Small intestine (tissue), 7 donors: Measurements from ENCODE around the gene SYT15. TPM values are rescaled to one million over a fixed set of nuclear protein-coding genes. Genes with fewer than 3 reads are reported as not detected.
"Not testable (repeated sequence)": the region's sequence is repeated elsewhere in the genome, so short reads cannot be mapped to it uniquely, and the experiment has no call there.

Source experiments
- DNase-seq, 2 donors: peaks; one replicate each; pipeline versions ENCODE4 v3.0.0 to v3.0.0-alpha.2; 2013
- FAIRE-seq: peaks from 2 replicates; lab custom pipeline; 2012; peaks lifted over from hg19 to GRCh38; lab: Jason Lieb, UNC
- H3K27ac ChIP-seq, 3 donors: one replicate each; pipeline ENCODE4 v1.5.1; 2013; ENCODE audit warnings: low read length in 2 of 3, mild to moderate bottlenecking in 2 of 3, control low read depth in 1 of 3, inconsistent platforms in 1 of 3, low read depth in 1 of 3, moderate library complexity in 1 of 3
- H3K27me3 ChIP-seq, 3 donors: one replicate each; pipeline ENCODE4 v1.6.1; 2013; ENCODE audit warnings: low read length in 3 of 3, inconsistent platforms in 1 of 3; ENCODE audit not compliant: control insufficient read depth in 3 of 3, insufficient read depth in 3 of 3
- H3K36me3 ChIP-seq, 3 donors: one replicate each; pipeline ENCODE4 v1.6.1; 2013; ENCODE audit warnings: low read length in 3 of 3, inconsistent platforms in 1 of 3, low read depth in 1 of 3, mild to moderate bottlenecking in 1 of 3, moderate library complexity in 1 of 3; ENCODE audit not compliant: control insufficient read depth in 3 of 3, insufficient read depth in 2 of 3
- H3K4me1 ChIP-seq, 3 donors: one replicate each; pipeline ENCODE4 v1.6.1; 2013; ENCODE audit warnings: low read length in 2 of 3, inconsistent platforms in 1 of 3, low read depth in 1 of 3, mild to moderate bottlenecking in 1 of 3, moderate library complexity in 1 of 3; ENCODE audit not compliant: control insufficient read depth in 3 of 3, insufficient read depth in 2 of 3
- H3K4me3 ChIP-seq, 3 donors: one replicate each; pipeline ENCODE4 v1.5.1; 2013; ENCODE audit warnings: low read length in 3 of 3, control low read depth in 1 of 3, inconsistent platforms in 1 of 3, low read depth in 1 of 3, mild to moderate bottlenecking in 1 of 3, moderate library complexity in 1 of 3
- H3K9me3 ChIP-seq, 2 donors: one replicate each; pipeline ENCODE4 v1.6.1; 2013; ENCODE audit warnings: low read depth in 1 of 2, low read length in 1 of 2; ENCODE audit not compliant: control insufficient read depth in 2 of 2, insufficient read depth in 1 of 2
- WGBS, 3 donors: extraction: QIAGEN DNeasy Blood & Tissue Kit; methylation state at CpG; one replicate each; pipeline ENCODE4 v1.1.7; 2013; 5-methylcytosine and 5-hydroxymethylcytosine counted together
- polyA plus RNA-seq, 4 donors: library from polyadenylated mRNA; stranded (reverse) in 3 of 4; unstranded in 1 of 4; fragments of 200-250 nt in 3 of 4; fragments of 120-200 nt in 1 of 4; gene quantifications; one replicate each; pipeline versions ENCODE4 v1.2.1 to v1.2.3, GENCODE V29; 2013
- donor health status: healthy with polysubstance abuse.
- donor health status: control.
- donor health status: control.
- donor health status: Bipolar disorder and iron deficiency.
- donor health status: healthy.

SYT15 gene
- polyA plus RNA-seq, 4 donors = 0.27 to 2.9 (median 1.7) TPM; not detected in 1

- Histone ChIP-seq H3K4me3 (no peak overlapping the region), H3K4me1 (peaks cover 0 to 9% (median 3%) of the 10 kb centered on the region in 3 donors), H3K27ac (no peak overlapping the region), H3K36me3 (no peaks in the 10 kb centered on the region), H3K27me3 (peaks cover 4 to 31% (median 17%) of the 10 kb centered on the region in 3 donors), H3K9me3 (no peaks in the 10 kb centered on the region)
- FAIRE-seq (no peak), DNase-seq (peak in 1 of 2 donors; percentile 47)
- WGBS, 3 donors = 62 to 76% (median 68%) methylated on average over 9 of the region's 9 CpGs
Measured at GRCh38 chr10:46558392-46559185, 20.3 kb upstream of the SYT15 start.

GRCh38 chr10:46559231-46559671 is 19.7 kb upstream of the SYT15 start:
- H3K4me3 ChIP-seq = no peak overlapping the region
- H3K9me3 ChIP-seq = no peaks in the 10 kb centered on the region
- WGBS, 3 donors = 93 to 97% (median 94%) methylated on average over 5 of the region's 5 CpGs
- no peak for FAIRE-seq
- H3K27ac ChIP-seq = no peak overlapping the region
- H3K36me3 ChIP-seq = no peaks in the 10 kb centered on the region
- no peak for DNase-seq
- peaks cover 0 to 9% (median 3%) of the 10 kb centered on the region in 3 donors for H3K4me1 ChIP-seq
- H3K27me3 ChIP-seq = peaks cover 4 to 31% (median 17%) of the 10 kb centered on the region in 3 donors

- Histone ChIP-seq H3K27me3 (peaks cover 4 to 31% (median 15%) of the 10 kb centered on the region in 3 donors), H3K27ac (no peak overlapping the region), H3K36me3 (no peaks in the 10 kb centered on the region), H3K9me3 (no peaks in the 10 kb centered on the region), H3K4me1 (peaks cover 0 to 7% (median 3%) of the 10 kb centered on the region in 3 donors), H3K4me3 (no peak overlapping the region)
- no peak for DNase-seq
- no peak for FAIRE-seq
- 66 to 81% (median 67%) methylated on average over 5 of the region's 5 CpGs for WGBS, 3 donors
Measured at GRCh38 chr10:46560381-46560780, 18.5 kb upstream of the SYT15 start.

GRCh38 chr10:46560952-46561351 is 18.0 kb upstream of the SYT15 start:
- H3K4me1 ChIP-seq = peaks cover 0 to 1% (median 0%) of the 10 kb centered on the region in 3 donors
- DNase-seq = no peak

GRCh38 chr10:46565591-46566332 is 13.2 kb upstream of the SYT15 start:
- H3K36me3 ChIP-seq, H3K4me1 ChIP-seq, H3K9me3 ChIP-seq, FAIRE-seq, H3K27ac ChIP-seq, H3K4me3 ChIP-seq, H3K27me3 ChIP-seq: not testable (repeated sequence)
- peak; percentile 79 to 87 for DNase-seq
- WGBS, 3 donors = 7 to 15% (median 7%) methylated on average over 4 of the region's 6 CpGs

More at GRCh38 chr10:46560952-46561351, 18.0 kb upstream of the SYT15 start:
- no peak for FAIRE-seq
- Histone ChIP-seq H3K27me3 (peaks cover 4 to 25% (median 11%) of the 10 kb centered on the region in 3 donors), H3K9me3 (no peaks in the 10 kb centered on the region), H3K4me3 (no peak overlapping the region), H3K36me3 (no peaks in the 10 kb centered on the region), H3K27ac (no peak overlapping the region)
- WGBS, 3 donors = 68 to 74% (median 70%) methylated on average over 1 of the region's 1 CpG

GRCh38 chr10:46567151-46567550 is 11.8 kb upstream of the SYT15 start:
- H3K9me3 ChIP-seq, H3K36me3 ChIP-seq, H3K27ac ChIP-seq, H3K27me3 ChIP-seq, DNase-seq, FAIRE-seq, H3K4me1 ChIP-seq, H3K4me3 ChIP-seq: not testable (repeated sequence)
- 91 to 100% (median 96%) methylated on average over 3 to 4 of the region's 9 CpGs for whole genome bisulfite sequencing, 3 donors

GRCh38 chr10:46570655-46571054 is 8.3 kb upstream of the SYT15 start:
- not testable (repeated sequence) for FAIRE-seq, H3K4me1 ChIP-seq, H3K4me3 ChIP-seq, H3K27ac ChIP-seq, H3K27me3 ChIP-seq, H3K9me3 ChIP-seq, H3K36me3 ChIP-seq, DNase-seq
- no CpG with 5 or more reads among the region's 2 CpGs for WGBS, 3 donors

GRCh38 chr10:46572765-46573164 is 6.2 kb upstream of the SYT15 start:
- H3K27me3 ChIP-seq, H3K4me3 ChIP-seq, H3K9me3 ChIP-seq, H3K36me3 ChIP-seq, H3K27ac ChIP-seq, DNase-seq, FAIRE-seq, H3K4me1 ChIP-seq: not testable (repeated sequence)
- 25 to 47% (median 27%) methylated on average over 2 to 3 of the region's 4 CpGs for WGBS, 3 donors
